ENCODE data around the gene ARHGAP26. TPM values are rescaled to one million over a fixed set of nuclear protein-coding genes. Genes with fewer than 3 reads are reported as not detected.

Gene ARHGAP26
- total RNA-seq, 1 experiment from 2014 or later, result 34.5 TPM

GRCh38 chr5:143059355-143059754 is 289.2 kb downstream of the ARHGAP26 start:
- DNase-seq (ENCODE audit: low read depth, low spot score) (no peak), ATAC-seq (no peak)
- Histone ChIP-seq H2AFZ (ENCODE audit: low read depth, low read length, poor library complexity, severe bottlenecking) (no peak overlapping the region), H3K9ac (ENCODE audit: low read length) (no peak overlapping the region), H3K4me3 (replicated peaks in 1 of 2; ENCODE audit: low read depth in 1 of 2, low read length in 2 of 2) (no peak overlapping the region), H3K27ac (ENCODE audit: low read depth, low read length) (no peak overlapping the region), H3K79me2 (ENCODE audit: insufficient read depth, low read length) (no peaks in the 10 kb centered on the region), H3K27me3 (ENCODE audit: insufficient read depth, low read length) (no peaks in the 10 kb centered on the region), H3K4me2 (ENCODE audit: low read length) (no peak overlapping the region), H3K9me3 (ENCODE audit: control insufficient read depth in 1 of 2, insufficient read depth in 1 of 2, low read depth in 1 of 2, low read length in 2 of 2) (no peaks in the 10 kb centered on the region), H4K20me1 (ENCODE audit: insufficient read depth) (no peaks in the 10 kb centered on the region), H3K9me2 (ENCODE audit: insufficient read depth) (no peaks in the 10 kb centered on the region), H3K4me1 (ENCODE audit: control insufficient read depth in 1 of 2, insufficient read depth in 2 of 2, low read length in 2 of 2) (no peaks in the 10 kb centered on the region), H3K36me3 (ENCODE audit: control insufficient read depth in 1 of 2, insufficient read depth in 2 of 2, low read length in 2 of 2) (peaks cover 3 to 4% of the 10 kb centered on the region in 2 experiments; a peak in 1 of 4 replicates)
- BruUV-seq (replicated peaks), result no TSS peak
- ChIA-PET CTCF (no interaction called here), POLR2A (no interaction called here), RAD21 (ENCODE audit: low non-redundant PET in 1 of 2, low total read pairs in 2 of 2, uncharacterized antibody in 2 of 2, unreplicated experiment in 2 of 2) (no interaction called here)
- intact Hi-C loops (cut with micrococcal nuclease), result no loop called here
- TF ChIP-seq EGR1 (IDR thresholded peaks at IDR 0.05; ENCODE audit: low read depth) (no peak), POLR2A (IDR thresholded peaks at IDR 0.05; ENCODE audit: borderline replicate concordance, extremely low read depth, insufficient read depth, insufficient read length) (no peak), SRF (IDR thresholded peaks at IDR 0.05; ENCODE audit: low read depth) (no peak), RAD21 (IDR thresholded peaks at IDR 0.05; ENCODE audit: low read depth) (no peak), SP1 (IDR thresholded peaks at IDR 0.05; ENCODE audit: low read depth) (no peak), CTCF (IDR thresholded peaks at IDR 0.05 in 2 of 3, conservative IDR thresholded peaks at IDR 0.05 in 1 of 3; ENCODE audit: borderline replicate concordance in 1 of 3, insufficient read depth in 1 of 3, low read depth in 2 of 3, low read length in 2 of 3) (no peak), POLR2AphosphoS5 (IDR thresholded peaks at IDR 0.05; ENCODE audit: low read depth, low read length) (no peak), SIN3A (IDR thresholded peaks at IDR 0.05; ENCODE audit: low read depth) (no peak), MAX (IDR thresholded peaks at IDR 0.05) (no peak), CBX3 (IDR thresholded peaks at IDR 0.05; ENCODE audit: low read depth) (no peak), REST (IDR thresholded peaks at IDR 0.05; ENCODE audit: low read depth) (no peak), ATF3 (IDR thresholded peaks at IDR 0.05) (no peak), EZH2 (IDR thresholded peaks at IDR 0.05) (no peak), ZNF274 (IDR thresholded peaks at IDR 0.05; ENCODE audit: low read depth, low read length) (no peak), YY1 (IDR thresholded peaks at IDR 0.05; ENCODE audit: extremely low read depth, insufficient replicate concordance, low read depth, low read length) (no peak), EZH2phosphoT487 (IDR thresholded peaks at IDR 0.05; ENCODE audit: borderline replicate concordance) (no peak)
